ENCODE results near the gene SIRT7. TPM values are rescaled to one million over a fixed set of nuclear protein-coding genes. Genes with fewer than 3 reads are reported as not detected.

SIRT7 gene
- total RNA-seq, 2 experiments from 2014 or later: 56.7 to 57.5 TPM

GRCh38 chr17:81922566-81923301, 4.8 kb upstream of the SIRT7 start:
- Histone ChIP-seq H3K9me3 (ENCODE audit: control insufficient read depth in 1 of 2, insufficient read depth in 1 of 2, low read length in 2 of 2) (no peaks in the 10 kb centered on the region), H3K36me3 (ENCODE audit: insufficient read depth, low read length) (peaks cover 4% of the 10 kb centered on the region), H3K4me3 (ENCODE audit: low read length) (no peak overlapping the region), H3K4me1 (ENCODE audit: insufficient read depth, low read length) (peaks cover 52% of the 10 kb centered on the region), H3K27ac (ENCODE audit: low read depth in 1 of 2, low read length in 2 of 2) (no peak overlapping the region), H3K27me3 (ENCODE audit: control insufficient read depth in 1 of 2, insufficient read depth in 2 of 2, low read length in 2 of 2) (no peaks in the 10 kb centered on the region)
- ChIA-PET CTCF (no interaction called here), POLR2A (no interaction called here)
- Mint-ChIP-seq H3K27ac (no peak overlapping the region), H3K4me3 (no peak overlapping the region), H3K36me3 (ENCODE audit: low read depth) (peaks cover 10% of the 10 kb centered on the region), H3K9me3 (no peaks in the 10 kb centered on the region), H3K4me1 (ENCODE audit: low read depth) (peaks cover 29% of the 10 kb centered on the region), H3K27me3 (no peaks in the 10 kb centered on the region)
- ATAC-seq (ENCODE audit: poor library complexity): no peak
- intact Hi-C loops (cut with DNase I, micrococcal nuclease): no loop called here
- TF ChIP-seq, protein P1, sequence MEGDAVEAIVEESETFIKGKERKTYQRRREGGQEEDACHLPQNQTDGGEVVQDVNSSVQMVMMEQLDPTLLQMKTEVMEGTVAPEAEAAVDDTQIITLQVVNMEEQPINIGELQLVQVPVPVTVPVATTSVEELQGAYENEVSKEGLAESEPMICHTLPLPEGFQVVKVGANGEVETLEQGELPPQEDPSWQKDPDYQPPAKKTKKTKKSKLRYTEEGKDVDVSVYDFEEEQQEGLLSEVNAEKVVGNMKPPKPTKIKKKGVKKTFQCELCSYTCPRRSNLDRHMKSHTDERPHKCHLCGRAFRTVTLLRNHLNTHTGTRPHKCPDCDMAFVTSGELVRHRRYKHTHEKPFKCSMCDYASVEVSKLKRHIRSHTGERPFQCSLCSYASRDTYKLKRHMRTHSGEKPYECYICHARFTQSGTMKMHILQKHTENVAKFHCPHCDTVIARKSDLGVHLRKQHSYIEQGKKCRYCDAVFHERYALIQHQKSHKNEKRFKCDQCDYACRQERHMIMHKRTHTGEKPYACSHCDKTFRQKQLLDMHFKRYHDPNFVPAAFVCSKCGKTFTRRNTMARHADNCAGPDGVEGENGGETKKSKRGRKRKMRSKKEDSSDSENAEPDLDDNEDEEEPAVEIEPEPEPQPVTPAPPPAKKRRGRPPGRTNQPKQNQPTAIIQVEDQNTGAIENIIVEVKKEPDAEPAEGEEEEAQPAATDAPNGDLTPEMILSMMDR (IDR thresholded peaks at IDR 0.05): no peak
- no peak for DNase-seq

- peaks cover 13% of the 10 kb centered on the region for H3K36me3 Mint-ChIP-seq (ENCODE audit: low read depth)
- ChIA-PET POLR2A (no interaction called here), CTCF (no interaction called here)
- no peaks in the 10 kb centered on the region for H3K27me3 Mint-ChIP-seq
- no peak overlapping the region for H3K4me3 ChIP-seq (ENCODE audit: low read length)
- H3K4me1 Mint-ChIP-seq (ENCODE audit: low read depth): peaks cover 33% of the 10 kb centered on the region
- intact Hi-C loops (cut with DNase I, micrococcal nuclease): no loop called here
- DNase-seq: no peak
- H3K27me3 ChIP-seq (ENCODE audit: control insufficient read depth in 1 of 2, insufficient read depth in 2 of 2, low read length in 2 of 2): no peaks in the 10 kb centered on the region
- H3K9me3 ChIP-seq (ENCODE audit: control insufficient read depth in 1 of 2, insufficient read depth in 1 of 2, low read length in 2 of 2): no peaks in the 10 kb centered on the region
- H3K4me3 Mint-ChIP-seq: no peak overlapping the region
- TF ChIP-seq, protein P1 (IDR thresholded peaks at IDR 0.05): no peak
- ATAC-seq (ENCODE audit: poor library complexity): no peak
- H3K4me1 ChIP-seq (ENCODE audit: insufficient read depth, low read length): peaks cover 57% of the 10 kb centered on the region
- H3K9me3 Mint-ChIP-seq: no peaks in the 10 kb centered on the region
- H3K27ac Mint-ChIP-seq: no peak overlapping the region
- H3K27ac ChIP-seq (ENCODE audit: low read depth in 1 of 2, low read length in 2 of 2): no peak overlapping the region
- H3K36me3 ChIP-seq (ENCODE audit: insufficient read depth, low read length): peaks cover 4% of the 10 kb centered on the region
Observed at GRCh38 chr17:81921996-81922565, 4.1 kb upstream of the SIRT7 start.

DNA sequence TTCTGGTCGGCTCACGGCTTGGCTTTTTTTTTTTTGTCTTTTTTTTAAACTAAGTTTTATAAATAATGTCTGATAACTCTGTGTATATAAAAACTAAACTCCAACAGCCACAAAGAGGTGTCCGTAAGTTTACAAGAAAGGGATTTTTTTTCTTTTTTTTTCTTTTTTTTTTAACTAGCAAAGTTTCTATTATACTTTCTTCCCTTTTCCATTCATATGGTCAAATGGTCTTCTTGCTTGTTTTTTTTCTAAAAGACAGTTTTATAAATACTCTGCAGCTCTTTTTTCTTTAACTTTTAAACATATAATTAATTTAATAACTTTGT, 3.5 kb upstream of the SIRT7 start:
- no peak for DNase-seq
- H3K27me3 ChIP-seq (ENCODE audit: control insufficient read depth in 1 of 2, insufficient read depth in 2 of 2, low read length in 2 of 2): no peaks in the 10 kb centered on the region
- TF ChIP-seq, protein P1 (IDR thresholded peaks at IDR 0.05): no peak
- Mint-ChIP-seq H3K4me3 (no peak overlapping the region), H3K9me3 (no peaks in the 10 kb centered on the region), H3K27ac (no peak overlapping the region), H3K27me3 (no peaks in the 10 kb centered on the region), H3K4me1 (ENCODE audit: low read depth) (peaks cover 36% of the 10 kb centered on the region), H3K36me3 (ENCODE audit: low read depth) (peaks cover 18% of the 10 kb centered on the region)
- no peaks in the 10 kb centered on the region for H3K9me3 ChIP-seq (ENCODE audit: control insufficient read depth in 1 of 2, insufficient read depth in 1 of 2, low read length in 2 of 2)
- no peak for ATAC-seq (ENCODE audit: poor library complexity)
- peaks cover 4% of the 10 kb centered on the region for H3K36me3 ChIP-seq (ENCODE audit: insufficient read depth, low read length)
- H3K4me1 ChIP-seq (ENCODE audit: insufficient read depth, low read length): peaks cover 59% of the 10 kb centered on the region
- H3K27ac ChIP-seq (ENCODE audit: low read depth in 1 of 2, low read length in 2 of 2): no peak overlapping the region
- POLR2A ChIA-PET: interaction anchor here (0.6 kb wide), 1 partner anchor 17 kb away, joined by 3 read pairs; no protein-coding TSS in a partner anchor
- CTCF ChIA-PET: interaction anchor here (0.8 kb wide), 1 partner anchor 38 kb away, joined by 3 read pairs; no protein-coding TSS in a partner anchor
- H3K4me3 ChIP-seq (ENCODE audit: low read length): no peak overlapping the region
- intact Hi-C loops (cut with DNase I, micrococcal nuclease): no loop called here

Data from CD4-positive, alpha-beta T cell (primary cell).